DLD1 (cell line): ENCODE data around the gene PRDX5.

Source experiments
- in situ Hi-C: cut with HindIII; loops from 2 replicates; pipeline ENCODE4 v1.10.0; 2017; ENCODE audit warnings: low sequenced_read_pairs

The PRDX5 gene

DNA sequence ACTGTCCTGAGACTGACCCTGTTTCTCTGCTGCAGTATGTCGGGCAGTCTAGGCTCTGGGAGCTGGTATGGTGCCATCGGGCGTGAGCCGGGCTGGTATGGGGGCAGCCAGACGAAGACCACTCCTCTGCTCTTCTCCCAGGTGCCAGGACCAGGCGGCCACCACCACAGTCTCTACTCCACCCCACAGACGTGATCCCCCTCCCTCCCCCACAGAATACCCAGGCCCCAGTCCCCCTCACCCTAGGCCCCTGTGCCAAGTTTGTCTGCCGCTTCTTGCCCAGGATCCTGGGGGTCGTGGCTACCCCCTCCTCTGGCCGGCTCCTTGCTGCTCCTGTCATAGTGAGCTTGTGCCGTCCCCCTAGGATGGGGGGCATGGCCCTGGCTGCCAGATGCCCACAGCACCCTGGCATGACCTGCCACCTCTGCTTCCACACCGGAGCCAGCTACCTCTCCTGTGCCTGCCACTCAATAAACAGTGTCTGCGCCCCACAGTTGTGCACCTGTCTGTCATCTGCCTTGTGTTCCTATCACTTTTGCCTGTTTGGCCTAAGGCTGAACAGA lies 28.8 kb upstream of the PRDX5 start:
- in situ Hi-C loops = no loop called here

- in situ Hi-C loops = no loop called here
Observed at GRCh38 chr11:64290352-64291261, 27.3 kb upstream of the PRDX5 start.

GRCh38 chr11:64291262-64291751 lies 26.6 kb upstream of the PRDX5 start, which contains the start of gene KCNK4:
Gene KCNK4, plus strand, starts transcription at chr11:64291302. Its CDS starts 1,717 bp downstream, at chr11:64293019.
- in situ Hi-C loops = no loop called here

DNA sequence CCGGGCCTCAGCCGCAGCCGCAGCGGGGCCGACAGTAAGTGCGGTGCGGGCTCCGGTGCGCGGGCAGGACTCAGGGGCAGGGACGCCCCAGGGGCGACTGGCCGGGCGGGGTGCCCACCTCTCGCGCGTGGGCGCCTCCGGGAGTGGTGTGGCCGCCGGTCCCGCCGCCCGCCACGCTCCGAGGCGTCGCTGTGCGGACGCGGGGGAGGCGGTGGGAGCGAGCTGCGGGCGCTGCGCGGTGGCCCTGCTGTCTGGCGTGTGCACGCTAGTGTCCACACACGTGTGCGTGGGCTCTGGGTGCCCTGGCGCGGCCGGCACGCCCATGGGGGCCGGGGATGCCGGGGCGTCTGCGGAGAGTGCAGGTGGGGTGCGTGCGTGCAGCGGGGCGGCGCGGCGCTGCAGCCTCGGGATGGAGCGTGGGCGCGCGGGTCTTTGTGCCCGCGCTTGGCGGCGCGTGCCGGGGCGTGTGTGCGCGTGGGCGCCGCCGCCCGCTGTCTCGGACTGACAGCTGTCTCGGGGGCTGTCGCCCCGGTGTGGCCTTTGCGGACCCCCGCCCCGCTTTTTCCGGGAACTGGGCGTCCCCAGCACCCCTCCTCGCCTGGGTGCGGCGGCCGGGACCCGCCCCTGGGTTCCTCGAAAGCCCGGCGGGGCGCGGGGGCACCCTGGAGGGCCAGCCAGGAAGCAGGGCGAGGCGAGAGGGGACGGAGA lies 26.0 kb upstream of the PRDX5 start:
- in situ Hi-C loops = no loop called here

GRCh38 chr11:64292460-64293254 lies 25.3 kb upstream of the PRDX5 start:
- in situ Hi-C loops = no loop called here

DNA sequence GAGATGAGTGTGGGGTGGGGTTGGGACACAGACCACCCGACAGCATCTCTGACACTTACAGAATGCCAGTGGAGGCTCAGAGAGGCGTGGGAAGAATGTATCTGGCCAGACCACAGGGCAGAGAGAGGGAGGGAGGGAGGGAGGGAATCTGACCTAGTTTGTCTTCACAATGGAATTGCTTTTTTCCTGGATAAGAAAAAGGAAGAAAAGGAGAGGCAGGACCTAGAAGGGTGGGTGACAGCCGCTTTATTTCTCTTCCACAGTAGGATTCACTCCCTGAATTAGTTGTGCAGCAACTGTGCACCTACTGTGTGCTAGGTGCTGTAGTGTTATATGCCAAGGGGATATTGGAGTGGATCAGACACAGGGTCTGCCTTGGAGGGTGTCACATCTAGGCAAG lies 23.1 kb upstream of the PRDX5 start:
- in situ Hi-C loops = no loop called here

DNA sequence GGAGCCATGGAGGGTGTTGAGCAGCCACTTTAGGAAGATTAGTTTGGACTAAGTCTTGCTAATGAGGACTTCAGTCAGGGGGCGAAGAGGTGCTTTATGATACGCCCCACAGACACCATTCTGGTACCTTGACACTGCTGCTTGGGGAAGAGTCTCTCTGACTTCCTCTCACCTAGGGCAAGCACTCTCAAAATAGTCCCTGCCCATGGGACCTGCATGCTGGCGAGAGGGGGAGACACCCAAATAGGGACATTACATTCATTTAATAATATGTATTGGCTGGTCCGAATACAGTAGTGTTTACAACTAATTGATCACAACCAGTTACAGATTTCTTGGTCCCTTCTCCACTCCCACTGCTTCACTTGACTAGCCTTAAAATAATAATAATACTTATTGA lies 22.2 kb upstream of the PRDX5 start:
- in situ Hi-C loops = no loop called here

GRCh38 chr11:64296236-64296635 lies 21.7 kb upstream of the PRDX5 start:
- in situ Hi-C loops = no loop called here

DNA sequence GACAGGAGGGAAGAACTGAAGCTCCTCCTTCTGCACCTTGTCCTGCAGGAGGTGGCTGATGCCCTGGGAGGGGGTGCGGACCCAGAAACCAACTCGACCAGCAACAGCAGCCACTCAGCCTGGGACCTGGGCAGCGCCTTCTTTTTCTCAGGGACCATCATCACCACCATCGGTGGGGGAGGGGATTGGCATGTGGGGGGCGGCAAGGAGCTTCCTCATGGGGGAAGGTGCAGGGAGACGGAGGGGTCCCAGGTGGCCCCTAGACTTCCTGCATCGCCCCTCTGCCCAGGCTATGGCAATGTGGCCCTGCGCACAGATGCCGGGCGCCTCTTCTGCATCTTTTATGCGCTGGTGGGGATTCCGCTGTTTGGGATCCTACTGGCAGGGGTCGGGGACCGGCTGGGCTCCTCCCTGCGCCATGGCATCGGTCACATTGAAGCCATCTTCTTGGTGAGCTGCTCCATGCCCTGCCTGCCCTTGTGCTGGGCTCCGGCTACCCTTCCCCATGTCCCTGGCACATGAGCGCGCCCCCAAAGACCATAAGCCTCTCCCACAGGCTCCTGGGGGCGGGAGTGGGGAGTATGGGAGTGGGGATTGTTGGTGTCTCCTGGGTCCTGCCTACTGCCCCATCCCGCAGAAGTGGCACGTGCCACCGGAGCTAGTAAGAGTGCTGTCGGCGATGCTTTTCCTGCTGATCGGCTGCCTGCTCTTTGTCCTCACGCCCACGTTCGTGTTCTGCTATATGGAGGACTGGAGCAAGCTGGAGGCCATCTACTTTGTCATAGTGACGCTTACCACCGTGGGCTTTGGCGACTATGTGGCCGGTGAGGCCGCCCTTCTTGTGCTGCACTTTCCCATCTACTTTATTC lies 20.9 kb upstream of the PRDX5 start:
- in situ Hi-C loops = no loop called here

DNA sequence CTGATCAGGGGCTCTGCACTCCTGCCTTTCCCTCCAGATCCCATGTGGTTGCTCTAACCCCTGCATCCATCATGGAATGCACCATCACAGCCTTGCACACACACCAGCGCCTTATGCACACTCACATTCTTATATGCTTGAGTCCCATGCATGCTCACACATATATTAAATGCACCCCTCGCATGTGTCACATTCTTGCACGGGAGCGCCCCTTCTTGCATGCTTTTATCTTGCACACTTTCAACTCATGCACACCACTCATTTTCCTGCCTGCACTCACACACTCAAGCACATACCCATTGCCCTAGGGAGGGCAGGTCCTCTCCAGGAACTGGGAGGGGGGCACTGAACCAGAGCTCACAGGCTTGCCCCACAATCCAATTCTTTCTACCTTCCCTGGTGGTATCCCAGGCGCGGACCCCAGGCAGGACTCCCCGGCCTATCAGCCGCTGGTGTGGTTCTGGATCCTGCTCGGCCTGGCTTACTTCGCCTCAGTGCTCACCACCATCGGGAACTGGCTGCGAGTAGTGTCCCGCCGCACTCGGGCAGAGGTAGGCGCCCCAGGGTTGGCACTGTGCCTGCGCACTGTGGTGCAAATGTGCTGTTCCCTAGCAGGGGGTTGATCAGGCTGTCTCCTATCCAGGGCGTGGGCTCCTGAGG lies 20.1 kb upstream of the PRDX5 start:
- in situ Hi-C loops = no loop called here

- in situ Hi-C loops = no loop called here
Observed at GRCh38 chr11:64298966-64299846, 18.7 kb upstream of the PRDX5 start.

GRCh38 chr11:64299847-64300648 lies 17.9 kb upstream of the PRDX5 start, which contains the start of gene CATSPERZ:
Gene CATSPERZ, plus strand, starts transcription at chr11:64300358. Its CDS starts 53 bp downstream, at chr11:64300411.
- in situ Hi-C loops = no loop called here

DNA sequence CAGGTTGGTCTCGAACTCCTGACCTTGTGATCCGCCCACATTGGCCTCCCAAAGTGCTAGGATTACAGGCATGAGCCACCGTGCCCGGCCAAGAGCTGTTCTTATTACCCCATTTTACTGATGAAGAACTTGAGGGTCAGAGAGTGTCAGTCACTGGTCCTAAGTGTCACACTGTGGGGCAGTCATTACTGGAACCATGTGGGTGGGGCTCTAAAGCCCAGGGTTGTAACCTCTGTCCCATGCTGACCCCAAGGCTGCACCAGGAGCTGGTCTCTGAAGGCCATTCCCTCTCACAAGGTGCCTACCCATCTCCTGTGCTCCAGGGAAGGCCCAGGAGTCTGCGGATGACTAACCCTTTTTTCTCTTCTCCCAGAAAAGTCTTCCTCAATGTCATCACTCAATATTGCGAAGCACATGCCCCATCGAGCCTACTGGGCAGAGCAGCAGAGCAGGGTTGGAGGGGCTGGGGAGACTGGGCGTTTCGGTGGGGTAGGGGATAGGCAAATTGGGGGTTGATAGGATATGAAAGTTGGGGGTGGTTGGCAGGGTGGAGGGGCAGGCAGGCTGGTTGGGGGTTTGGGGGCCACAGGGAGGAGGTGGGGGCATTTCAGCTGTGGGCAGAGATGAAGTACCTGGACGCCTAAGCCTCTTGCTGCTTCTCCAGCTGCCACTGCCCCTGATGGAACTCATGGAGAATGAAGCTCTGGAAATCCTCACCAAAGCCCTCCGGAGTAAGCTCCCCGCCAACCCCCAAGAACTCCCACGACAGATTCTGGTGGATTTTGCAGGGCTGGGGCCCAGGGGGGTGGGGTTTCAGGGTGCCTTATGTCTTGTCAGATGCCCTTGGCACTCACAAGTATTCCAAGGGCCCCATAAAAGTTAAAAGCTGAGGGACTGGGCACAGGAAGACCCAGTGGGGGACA lies 14.6 kb upstream of the PRDX5 start:
- in situ Hi-C loops = no loop called here

DNA sequence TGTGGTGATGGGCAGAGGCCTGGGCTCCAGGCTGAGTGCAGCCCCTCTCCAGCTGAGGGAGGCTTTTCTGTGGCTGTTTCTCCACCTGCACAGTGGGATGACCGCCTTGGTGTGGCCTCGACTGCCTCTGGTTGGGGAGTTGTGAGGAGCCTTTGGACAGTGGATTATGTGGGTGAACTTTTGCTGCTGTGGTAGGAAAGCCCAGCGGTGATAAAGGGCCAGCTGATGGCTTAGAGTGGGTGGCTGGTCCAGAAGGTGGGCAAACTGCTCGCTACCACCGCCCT lies 13.9 kb upstream of the PRDX5 start:
- in situ Hi-C loops = no loop called here

- in situ Hi-C loops = no loop called here
Observed at GRCh38 chr11:64304316-64305072, 13.4 kb upstream of the PRDX5 start.
